Fibroblast of pulmonary artery (primary cell): ENCODE data around the gene ATP2A2.

ENCODE experiments used
- DNase-seq: peaks from one replicate; pipeline ENCODE4 v3.0.0-alpha.2; 2010; ENCODE audit warnings: low read depth
- H3K4me3 ChIP-seq: replicated peaks from 2 replicates; pipeline ENCODE4 v1.5.1; 2011; ENCODE audit warnings: low read depth, mild to moderate bottlenecking, control low read depth, low read length, moderate library complexity
- TF ChIP-seq, protein P1 (sequence below): IDR thresholded peaks from 2 replicates; pipeline ENCODE4 v1.5.1; 2011; ENCODE audit warnings: mild to moderate bottlenecking, control low read depth, low read length, inconsistent platforms; ENCODE audit errors: missing control alignments

Gene ATP2A2

GRCh38 chr12:110256780-110257431, 24.1 kb upstream of the ATP2A2 start:
- H3K4me3 ChIP-seq, result no peak overlapping the region
- TF ChIP-seq, protein P1, sequence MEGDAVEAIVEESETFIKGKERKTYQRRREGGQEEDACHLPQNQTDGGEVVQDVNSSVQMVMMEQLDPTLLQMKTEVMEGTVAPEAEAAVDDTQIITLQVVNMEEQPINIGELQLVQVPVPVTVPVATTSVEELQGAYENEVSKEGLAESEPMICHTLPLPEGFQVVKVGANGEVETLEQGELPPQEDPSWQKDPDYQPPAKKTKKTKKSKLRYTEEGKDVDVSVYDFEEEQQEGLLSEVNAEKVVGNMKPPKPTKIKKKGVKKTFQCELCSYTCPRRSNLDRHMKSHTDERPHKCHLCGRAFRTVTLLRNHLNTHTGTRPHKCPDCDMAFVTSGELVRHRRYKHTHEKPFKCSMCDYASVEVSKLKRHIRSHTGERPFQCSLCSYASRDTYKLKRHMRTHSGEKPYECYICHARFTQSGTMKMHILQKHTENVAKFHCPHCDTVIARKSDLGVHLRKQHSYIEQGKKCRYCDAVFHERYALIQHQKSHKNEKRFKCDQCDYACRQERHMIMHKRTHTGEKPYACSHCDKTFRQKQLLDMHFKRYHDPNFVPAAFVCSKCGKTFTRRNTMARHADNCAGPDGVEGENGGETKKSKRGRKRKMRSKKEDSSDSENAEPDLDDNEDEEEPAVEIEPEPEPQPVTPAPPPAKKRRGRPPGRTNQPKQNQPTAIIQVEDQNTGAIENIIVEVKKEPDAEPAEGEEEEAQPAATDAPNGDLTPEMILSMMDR, result no peak
- no peak for DNase-seq

DNA sequence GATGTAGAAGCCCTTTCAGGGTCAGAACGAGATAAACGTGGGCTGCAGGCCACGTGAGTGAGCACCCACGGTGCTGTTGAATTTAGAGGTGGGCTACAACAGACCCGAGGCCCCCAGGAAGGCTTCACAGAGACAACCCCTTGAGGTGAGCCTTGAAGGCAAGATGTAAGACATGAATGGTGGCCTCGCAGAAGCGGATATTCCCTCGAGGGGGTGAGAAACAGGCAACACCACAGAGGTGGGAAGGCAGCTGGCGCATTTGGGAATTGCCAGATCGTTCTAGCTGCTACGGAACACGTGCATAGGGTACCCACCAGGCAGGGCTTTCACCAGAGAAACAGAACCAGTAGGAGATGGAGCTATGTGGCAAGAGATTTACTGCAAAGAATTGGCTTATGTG, 22.6 kb upstream of the ATP2A2 start:
- no peak for DNase-seq
- no peak overlapping the region for H3K4me3 ChIP-seq
- TF ChIP-seq, protein P1, result no peak

GRCh38 chr12:110262442-110263388, 18.3 kb upstream of the ATP2A2 start:
- DNase-seq, result peak; percentile 46
- TF ChIP-seq, protein P1, result no peak

DNA sequence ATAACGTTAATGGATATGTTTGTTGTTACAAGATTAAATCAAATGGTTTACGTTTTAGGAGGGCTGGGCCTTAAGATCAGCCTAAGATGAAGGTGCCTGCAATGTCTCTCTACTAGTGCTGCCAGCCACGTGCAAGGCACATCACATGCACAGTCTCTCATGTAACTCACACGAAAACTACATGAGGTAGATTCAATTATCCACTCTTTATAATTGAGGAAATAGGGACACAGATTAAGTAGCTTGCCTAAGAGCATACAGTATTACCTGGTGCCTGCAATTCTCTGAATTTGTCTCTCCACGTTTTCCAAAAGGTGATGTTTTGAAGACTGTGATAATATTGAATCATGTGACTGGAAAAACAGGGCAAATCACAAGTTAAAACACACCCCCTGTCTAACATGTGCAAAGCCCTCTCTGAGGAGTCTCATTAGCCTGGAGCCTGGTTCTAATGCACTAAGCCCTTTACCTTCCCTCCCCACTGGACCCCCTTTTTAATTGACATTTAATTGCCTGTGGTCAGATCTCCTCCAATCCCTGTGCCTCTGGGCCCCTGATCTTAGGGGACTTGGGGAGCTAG, 14.6 kb upstream of the ATP2A2 start:
- TF ChIP-seq, protein P1, result no peak
- H3K4me3 ChIP-seq, result no peak overlapping the region
- no peak for DNase-seq

More at GRCh38 chr12:110262442-110263388, 18.3 kb upstream of the ATP2A2 start:
- H3K4me3 ChIP-seq, result no peak overlapping the region

GRCh38 chr12:110266980-110267620, 13.9 kb upstream of the ATP2A2 start:
- TF ChIP-seq, protein P1, result no peak
- H3K4me3 ChIP-seq, result no peak overlapping the region
- peak; percentile 90 for DNase-seq

DNA sequence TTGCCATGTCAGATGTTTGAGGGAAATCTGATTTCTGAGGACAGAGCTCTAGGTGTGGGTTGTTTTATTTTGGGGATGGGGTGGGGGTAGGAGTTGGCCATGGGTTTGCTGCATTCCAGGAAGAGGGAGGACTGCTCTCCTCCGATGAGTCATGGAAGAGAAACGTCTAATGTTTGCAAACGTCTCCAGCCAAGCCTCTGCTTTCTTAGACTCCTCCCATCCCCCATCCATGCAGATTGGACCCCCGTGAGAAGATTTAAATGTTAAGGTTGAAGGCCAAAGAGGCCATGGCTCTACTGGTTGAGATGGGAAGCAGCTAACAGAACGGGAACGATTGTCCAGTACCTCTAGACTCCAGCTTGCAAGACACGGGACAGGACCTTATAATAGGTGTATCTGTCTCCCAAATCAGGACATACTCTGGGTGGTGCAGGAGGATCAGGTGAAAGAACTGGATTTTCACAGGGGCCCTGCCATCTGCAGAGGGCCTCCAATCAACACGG, 11.4 kb upstream of the ATP2A2 start:
- DNase-seq, result peak; percentile 90

More for the DNA sequence above, 11.4 kb upstream of the ATP2A2 start:
- TF ChIP-seq, protein P1, result no peak
- H3K4me3 ChIP-seq, result no peak overlapping the region
